ENCODE measurements around the gene MGMT.

The MGMT gene

GRCh38 chr10:129706081-129706480, 239.0 kb downstream of the MGMT start:
- H3K4me3 ChIP-seq (ENCODE audit: low read depth, low read length): no peak overlapping the region
- TF ChIP-seq CTCF (IDR thresholded peaks at IDR 0.05; ENCODE audit: low read depth, low read length): no peak
- in situ Hi-C loops (cut with HindIII; ENCODE audit: low sequenced_read_pairs): no loop called here
- no peak for DNase-seq (ENCODE audit: low read depth, low spot score)

DNA sequence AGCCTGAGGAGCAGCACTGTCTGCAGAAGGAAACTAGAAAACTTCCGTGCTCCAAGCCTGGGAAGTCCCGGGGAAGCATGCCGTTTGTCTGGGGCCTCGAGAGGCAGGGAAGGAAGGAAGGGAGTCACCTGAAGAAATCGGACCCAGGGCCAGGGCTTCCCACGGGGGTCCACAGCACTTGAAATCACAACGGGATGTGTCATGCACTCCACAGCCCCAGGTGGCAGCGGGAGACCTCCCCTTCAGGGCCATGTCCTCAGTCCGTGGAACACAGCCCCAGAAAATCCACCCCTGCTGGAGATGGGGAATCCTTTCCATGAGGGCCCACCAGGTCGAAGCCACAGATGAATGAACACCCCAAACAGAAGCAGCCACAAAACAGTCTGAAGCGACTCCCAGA, 239.5 kb downstream of the MGMT start:
- no peak for DNase-seq (ENCODE audit: low read depth, low spot score)
- in situ Hi-C loops (cut with HindIII; ENCODE audit: low sequenced_read_pairs): no loop called here
- no peak for TF ChIP-seq CTCF (IDR thresholded peaks at IDR 0.05; ENCODE audit: low read depth, low read length)
- no peak overlapping the region for H3K4me3 ChIP-seq (ENCODE audit: low read depth, low read length)

DNA sequence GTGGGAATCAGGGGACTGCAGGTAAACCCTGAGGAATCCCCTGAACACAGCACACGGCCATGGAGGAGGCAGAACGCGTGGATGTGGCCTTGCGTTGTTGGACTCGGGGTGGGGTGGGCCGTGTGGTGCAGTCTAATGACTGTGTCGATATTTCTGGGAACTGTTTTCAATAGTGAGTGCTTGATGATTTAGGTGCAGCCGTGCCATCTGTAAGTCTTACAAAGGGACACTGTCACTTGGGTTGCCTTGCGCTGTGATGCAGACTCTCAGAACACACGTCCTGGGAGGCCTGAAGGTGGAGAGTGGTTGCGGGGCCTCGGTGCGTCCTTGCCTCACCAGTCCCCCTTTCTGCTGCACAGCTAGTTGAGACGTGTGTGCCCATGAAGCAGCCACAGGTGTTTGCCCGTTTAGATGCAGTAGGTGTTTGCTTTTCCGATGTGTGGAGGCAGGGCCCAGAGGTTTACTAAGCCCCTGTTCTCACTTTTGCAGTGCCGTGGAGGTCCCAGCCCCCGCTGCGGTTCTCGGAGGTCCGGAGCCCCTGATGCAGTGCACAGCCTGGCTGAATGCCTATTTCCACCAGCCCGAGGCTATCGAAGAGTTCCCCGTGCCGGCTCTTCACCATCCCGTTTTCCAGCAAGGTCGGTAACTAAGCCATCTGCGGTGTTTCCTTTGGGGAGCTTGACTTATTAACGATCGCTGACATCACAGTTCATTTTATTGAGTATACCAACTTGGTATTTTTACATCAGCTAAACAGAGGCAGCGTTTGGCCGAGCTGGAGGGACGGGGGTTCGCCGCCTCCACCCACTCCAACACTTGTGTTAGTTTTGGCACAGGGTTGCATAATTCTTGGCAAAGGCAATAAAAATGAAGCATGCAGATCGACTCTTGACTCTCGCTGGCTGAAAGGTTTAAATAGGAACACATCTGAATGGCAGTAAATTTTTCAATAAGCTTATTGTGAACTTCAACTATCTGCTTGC, 240.7 kb downstream of the MGMT start:
- in situ Hi-C loops (cut with HindIII; ENCODE audit: low sequenced_read_pairs): no loop called here
- no peak for TF ChIP-seq CTCF (IDR thresholded peaks at IDR 0.05; ENCODE audit: low read depth, low read length)
- DNase-seq (ENCODE audit: low read depth, low spot score): peak; percentile 18
- no peak overlapping the region for H3K4me3 ChIP-seq (ENCODE audit: low read depth, low read length)

- TF ChIP-seq CTCF (IDR thresholded peaks at IDR 0.05; ENCODE audit: low read depth, low read length): no peak
- no peak for DNase-seq (ENCODE audit: low read depth, low spot score)
- H3K4me3 ChIP-seq (ENCODE audit: low read depth, low read length): no peak overlapping the region
- in situ Hi-C loops (cut with HindIII; ENCODE audit: low sequenced_read_pairs): no loop called here
Observed at GRCh38 chr10:129709101-129709500, 242.1 kb downstream of the MGMT start.

- no peak overlapping the region for H3K4me3 ChIP-seq (ENCODE audit: low read depth, low read length)
- DNase-seq (ENCODE audit: low read depth, low spot score): no peak
- in situ Hi-C loops (cut with HindIII; ENCODE audit: low sequenced_read_pairs): no loop called here
- TF ChIP-seq CTCF (IDR thresholded peaks at IDR 0.05; ENCODE audit: low read depth, low read length): no peak
Observed at GRCh38 chr10:129709627-129710509, 242.8 kb downstream of the MGMT start.

GRCh38 chr10:129710510-129710847, 243.4 kb downstream of the MGMT start:
- in situ Hi-C loops (cut with HindIII; ENCODE audit: low sequenced_read_pairs): no loop called here
- no peak for DNase-seq (ENCODE audit: low read depth, low spot score)
- H3K4me3 ChIP-seq (ENCODE audit: low read depth, low read length): no peak overlapping the region
- no peak for TF ChIP-seq CTCF (IDR thresholded peaks at IDR 0.05; ENCODE audit: low read depth, low read length)

Data from astrocyte of the spinal cord (primary cell).